ENCODE data around the gene EPHA3. TPM values are rescaled to one million over a fixed set of nuclear protein-coding genes. Genes with fewer than 3 reads are reported as not detected.

EPHA3 gene
- total RNA-seq, 3 donors from 2014 or later (not counting 1 experiment from before 2014, with no cell fraction given), result not detected

DNA sequence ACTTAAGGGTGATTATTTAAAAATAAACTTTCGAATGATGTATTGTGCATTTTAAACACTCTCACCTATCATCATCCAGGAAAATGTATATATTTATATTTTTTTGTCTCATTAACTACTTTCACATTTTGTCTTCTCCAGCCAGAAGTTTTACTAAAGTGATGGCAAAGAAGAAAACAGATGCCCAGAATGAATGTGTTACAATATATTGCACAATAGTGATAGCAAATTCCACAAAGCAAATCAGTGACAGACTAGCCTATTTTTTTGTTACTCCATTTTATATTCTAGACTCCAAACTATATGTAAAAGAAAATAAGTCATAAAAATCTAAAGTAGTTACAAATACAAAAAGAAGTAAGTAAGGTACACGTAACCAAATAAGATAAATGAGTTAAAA is 414.7 kb downstream of the EPHA3 start:
- Mint-ChIP-seq H3K9me3 (peaks cover 4 to 21% of the 10 kb centered on the region in 2 donors), H3K4me3 (no peak overlapping the region), H3K36me3 (no peaks in the 10 kb centered on the region), H3K27ac (no peak overlapping the region), H3K27me3 (ENCODE audit: low read depth in 2 of 2) (no peaks in the 10 kb centered on the region), H3K4me1 (no peaks in the 10 kb centered on the region)
- H3K36me3 ChIP-seq (ENCODE audit: control insufficient read depth, insufficient read depth, low read length), result no peaks in the 10 kb centered on the region
- WGBS (ENCODE audit: insufficient coverage), result no CpG with 5 or more reads among the region's 2 CpGs
- H3K9me3 ChIP-seq (ENCODE audit: control insufficient read depth, insufficient read depth, low read length), result no peaks in the 10 kb centered on the region
- no peak for DNase-seq
- no peak overlapping the region for H3K27ac ChIP-seq (ENCODE audit: low read length)
- no peak overlapping the region for H3K4me3 ChIP-seq (ENCODE audit: low read length)
- no peak for ATAC-seq
- intact Hi-C loops (cut with micrococcal nuclease), result no loop called here
- TF ChIP-seq, protein P1, sequence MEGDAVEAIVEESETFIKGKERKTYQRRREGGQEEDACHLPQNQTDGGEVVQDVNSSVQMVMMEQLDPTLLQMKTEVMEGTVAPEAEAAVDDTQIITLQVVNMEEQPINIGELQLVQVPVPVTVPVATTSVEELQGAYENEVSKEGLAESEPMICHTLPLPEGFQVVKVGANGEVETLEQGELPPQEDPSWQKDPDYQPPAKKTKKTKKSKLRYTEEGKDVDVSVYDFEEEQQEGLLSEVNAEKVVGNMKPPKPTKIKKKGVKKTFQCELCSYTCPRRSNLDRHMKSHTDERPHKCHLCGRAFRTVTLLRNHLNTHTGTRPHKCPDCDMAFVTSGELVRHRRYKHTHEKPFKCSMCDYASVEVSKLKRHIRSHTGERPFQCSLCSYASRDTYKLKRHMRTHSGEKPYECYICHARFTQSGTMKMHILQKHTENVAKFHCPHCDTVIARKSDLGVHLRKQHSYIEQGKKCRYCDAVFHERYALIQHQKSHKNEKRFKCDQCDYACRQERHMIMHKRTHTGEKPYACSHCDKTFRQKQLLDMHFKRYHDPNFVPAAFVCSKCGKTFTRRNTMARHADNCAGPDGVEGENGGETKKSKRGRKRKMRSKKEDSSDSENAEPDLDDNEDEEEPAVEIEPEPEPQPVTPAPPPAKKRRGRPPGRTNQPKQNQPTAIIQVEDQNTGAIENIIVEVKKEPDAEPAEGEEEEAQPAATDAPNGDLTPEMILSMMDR (IDR thresholded peaks at IDR 0.05), result no peak
- no peaks in the 10 kb centered on the region for H3K4me1 ChIP-seq (ENCODE audit: control insufficient read depth, insufficient read depth, low read length)
- no peaks in the 10 kb centered on the region for H3K27me3 ChIP-seq (ENCODE audit: control insufficient read depth, insufficient read depth, low read length)

DNA sequence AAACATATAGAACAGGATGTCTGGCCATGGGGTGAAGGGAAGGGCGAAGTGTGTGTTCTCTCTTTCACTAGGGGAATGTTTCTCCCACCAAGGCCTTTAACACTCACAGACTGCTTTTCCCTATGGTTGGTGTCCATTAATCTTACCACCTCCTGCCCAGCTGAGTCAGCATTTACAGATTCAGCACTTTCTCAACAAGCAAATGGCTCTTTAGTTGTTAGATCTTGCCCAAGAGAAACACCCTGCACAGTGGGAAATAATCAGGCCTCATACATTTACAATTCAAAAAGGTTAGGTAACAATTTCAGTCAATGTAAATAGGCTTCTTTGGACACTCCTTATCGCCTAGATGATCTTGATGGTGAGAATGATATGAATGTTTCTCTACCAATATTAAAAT is 418.2 kb downstream of the EPHA3 start:
- H3K27ac Mint-ChIP-seq, result no peak overlapping the region
- Histone ChIP-seq H3K4me3 (ENCODE audit: low read length) (no peak overlapping the region), H3K36me3 (ENCODE audit: control insufficient read depth, insufficient read depth, low read length) (no peaks in the 10 kb centered on the region), H3K27ac (ENCODE audit: low read length) (no peak overlapping the region), H3K9me3 (ENCODE audit: control insufficient read depth, insufficient read depth, low read length) (no peaks in the 10 kb centered on the region), H3K4me1 (ENCODE audit: control insufficient read depth, insufficient read depth, low read length) (no peaks in the 10 kb centered on the region), H3K27me3 (ENCODE audit: control insufficient read depth, insufficient read depth, low read length) (no peaks in the 10 kb centered on the region)
- no CpG with 5 or more reads among the region's 2 CpGs for WGBS (ENCODE audit: insufficient coverage)
- no peak overlapping the region for H3K4me3 Mint-ChIP-seq
- DNase-seq (no peak), ATAC-seq (no peak)
- peaks cover 6 to 18% of the 10 kb centered on the region in 2 donors for H3K9me3 Mint-ChIP-seq
- intact Hi-C loops (cut with micrococcal nuclease), result no loop called here
- TF ChIP-seq, protein P1 (IDR thresholded peaks at IDR 0.05), result no peak
- H3K36me3 Mint-ChIP-seq, result no peaks in the 10 kb centered on the region
- H3K4me1 Mint-ChIP-seq, result no peaks in the 10 kb centered on the region
- H3K27me3 Mint-ChIP-seq (ENCODE audit: low read depth in 2 of 2), result no peaks in the 10 kb centered on the region

- H3K36me3 Mint-ChIP-seq, result no peaks in the 10 kb centered on the region
- Histone ChIP-seq H3K9me3 (ENCODE audit: control insufficient read depth, insufficient read depth, low read length) (no peaks in the 10 kb centered on the region), H3K4me1 (ENCODE audit: control insufficient read depth, insufficient read depth, low read length) (no peaks in the 10 kb centered on the region), H3K27ac (ENCODE audit: low read length) (no peak overlapping the region), H3K36me3 (ENCODE audit: control insufficient read depth, insufficient read depth, low read length) (no peaks in the 10 kb centered on the region), H3K4me3 (ENCODE audit: low read length) (no peak overlapping the region), H3K27me3 (ENCODE audit: control insufficient read depth, insufficient read depth, low read length) (no peaks in the 10 kb centered on the region)
- H3K27ac Mint-ChIP-seq, result no peak overlapping the region
- no peak overlapping the region for H3K4me3 Mint-ChIP-seq
- 100% methylated on average over 1 of the region's 1 CpG for WGBS (ENCODE audit: insufficient coverage)
- intact Hi-C loops (cut with micrococcal nuclease), result no loop called here
- H3K27me3 Mint-ChIP-seq (ENCODE audit: low read depth in 2 of 2), result no peaks in the 10 kb centered on the region
- TF ChIP-seq, protein P1 (IDR thresholded peaks at IDR 0.05), result no peak
- no peak for DNase-seq
- no peak for ATAC-seq
- H3K4me1 Mint-ChIP-seq, result no peaks in the 10 kb centered on the region
- H3K9me3 Mint-ChIP-seq, result peaks cover 6 to 18% of the 10 kb centered on the region in 2 donors
Measured at GRCh38 chr3:89527736-89528305, 420.4 kb downstream of the EPHA3 start.
